HEK293 (cell line): ENCODE data around the gene COL17A1.

ENCODE experiments used
- TCF7L2 ChIP-seq: IDR thresholded peaks from 2 replicates; pipeline ENCODE4 v1.6.1; 2011; ENCODE audit warnings: low read depth, mild to moderate bottlenecking, inconsistent platforms, low read length, moderate library complexity, borderline replicate concordance
- ZNF16 ChIP-seq: fragments of 450-650 bp; formaldehyde crosslinking; IDR thresholded peaks from 2 replicates; pipeline ENCODE4 v1.5.1; 2016; ENCODE audit warnings: low read depth, missing biosample characterization, missing genetic modification characterization
- ZNF311 ChIP-seq: fragments of 450-650 bp; formaldehyde crosslinking; IDR thresholded peaks from 2 replicates; pipeline ENCODE4 v1.5.1; 2017; ENCODE audit warnings: missing biosample characterization, missing genetic modification characterization, borderline replicate concordance
- ZNF510 ChIP-seq: fragments of 450-650 bp; formaldehyde crosslinking; IDR thresholded peaks from 2 replicates; pipeline ENCODE4 v1.5.1; 2018; ENCODE audit warnings: mild to moderate bottlenecking, missing genetic modification characterization, missing biosample characterization; ENCODE audit not compliant: insufficient replicate concordance
- ZNF677 ChIP-seq: fragments of 450-650 bp; IDR thresholded peaks from 2 replicates; pipeline ENCODE4 v1.5.0; 2018; ENCODE audit warnings: missing biosample characterization, mild to moderate bottlenecking, missing genetic modification characterization, moderate library complexity
- ZNF785 ChIP-seq: fragments of 450-650 bp; formaldehyde crosslinking; IDR thresholded peaks from 2 replicates; pipeline ENCODE4 v1.5.1; 2016; ENCODE audit warnings: missing biosample characterization, missing genetic modification characterization
- TF ChIP-seq, protein P1 (sequence below): fragments of 450-650 bp; formaldehyde crosslinking; IDR thresholded peaks from 2 replicates; pipeline ENCODE4 v1.5.1; 2016; ENCODE audit warnings: missing biosample characterization, missing genetic modification characterization
- TF ChIP-seq, protein P2 (sequence below): fragments of 450-650 bp; formaldehyde crosslinking; IDR thresholded peaks from 2 replicates; pipeline ENCODE4 v1.5.1; 2016; ENCODE audit warnings: missing biosample characterization, missing genetic modification characterization

- TF ChIP-seq ZNF311 (tag by site-specific recombination) (no peak), ZNF16 (tag by site-specific recombination) (no peak), TCF7L2 (no peak), ZNF785 (tag by site-specific recombination) (no peak), ZNF677 (tag by site-specific recombination) (no peak), ZNF510 (tag by site-specific recombination) (no peak)
- TF ChIP-seq, protein P1, sequence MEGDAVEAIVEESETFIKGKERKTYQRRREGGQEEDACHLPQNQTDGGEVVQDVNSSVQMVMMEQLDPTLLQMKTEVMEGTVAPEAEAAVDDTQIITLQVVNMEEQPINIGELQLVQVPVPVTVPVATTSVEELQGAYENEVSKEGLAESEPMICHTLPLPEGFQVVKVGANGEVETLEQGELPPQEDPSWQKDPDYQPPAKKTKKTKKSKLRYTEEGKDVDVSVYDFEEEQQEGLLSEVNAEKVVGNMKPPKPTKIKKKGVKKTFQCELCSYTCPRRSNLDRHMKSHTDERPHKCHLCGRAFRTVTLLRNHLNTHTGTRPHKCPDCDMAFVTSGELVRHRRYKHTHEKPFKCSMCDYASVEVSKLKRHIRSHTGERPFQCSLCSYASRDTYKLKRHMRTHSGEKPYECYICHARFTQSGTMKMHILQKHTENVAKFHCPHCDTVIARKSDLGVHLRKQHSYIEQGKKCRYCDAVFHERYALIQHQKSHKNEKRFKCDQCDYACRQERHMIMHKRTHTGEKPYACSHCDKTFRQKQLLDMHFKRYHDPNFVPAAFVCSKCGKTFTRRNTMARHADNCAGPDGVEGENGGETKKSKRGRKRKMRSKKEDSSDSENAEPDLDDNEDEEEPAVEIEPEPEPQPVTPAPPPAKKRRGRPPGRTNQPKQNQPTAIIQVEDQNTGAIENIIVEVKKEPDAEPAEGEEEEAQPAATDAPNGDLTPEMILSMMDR (tag by site-specific recombination), result no peak
- TF ChIP-seq, protein P2, sequence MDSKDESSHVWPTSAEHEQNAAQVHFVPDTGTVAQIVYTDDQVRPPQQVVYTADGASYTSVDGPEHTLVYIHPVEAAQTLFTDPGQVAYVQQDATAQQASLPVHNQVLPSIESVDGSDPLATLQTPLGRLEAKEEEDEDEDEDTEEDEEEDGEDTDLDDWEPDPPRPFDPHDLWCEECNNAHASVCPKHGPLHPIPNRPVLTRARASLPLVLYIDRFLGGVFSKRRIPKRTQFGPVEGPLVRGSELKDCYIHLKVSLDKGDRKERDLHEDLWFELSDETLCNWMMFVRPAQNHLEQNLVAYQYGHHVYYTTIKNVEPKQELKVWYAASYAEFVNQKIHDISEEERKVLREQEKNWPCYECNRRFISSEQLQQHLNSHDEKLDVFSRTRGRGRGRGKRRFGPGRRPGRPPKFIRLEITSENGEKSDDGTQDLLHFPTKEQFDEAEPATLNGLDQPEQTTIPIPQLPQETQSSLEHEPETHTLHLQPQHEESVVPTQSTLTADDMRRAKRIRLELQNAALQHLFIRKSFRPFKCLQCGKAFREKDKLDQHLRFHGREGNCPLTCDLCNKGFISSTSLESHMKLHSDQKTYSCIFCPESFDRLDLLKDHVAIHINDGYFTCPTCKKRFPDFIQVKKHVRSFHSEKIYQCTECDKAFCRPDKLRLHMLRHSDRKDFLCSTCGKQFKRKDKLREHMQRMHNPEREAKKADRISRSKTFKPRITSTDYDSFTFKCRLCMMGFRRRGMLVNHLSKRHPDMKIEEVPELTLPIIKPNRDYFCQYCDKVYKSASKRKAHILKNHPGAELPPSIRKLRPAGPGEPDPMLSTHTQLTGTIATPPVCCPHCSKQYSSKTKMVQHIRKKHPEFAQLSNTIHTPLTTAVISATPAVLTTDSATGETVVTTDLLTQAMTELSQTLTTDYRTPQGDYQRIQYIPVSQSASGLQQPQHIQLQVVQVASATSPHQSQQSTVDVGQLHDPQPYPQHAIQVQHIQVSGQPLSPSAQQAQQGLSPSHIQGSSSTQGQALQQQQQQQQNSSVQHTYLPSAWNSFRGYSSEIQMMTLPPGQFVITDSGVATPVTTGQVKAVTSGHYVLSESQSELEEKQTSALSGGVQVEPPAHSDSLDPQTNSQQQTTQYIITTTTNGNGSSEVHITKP, result no peak
These were observed 2.6 kb upstream of the COL17A1 start for GRCh38 chr10:104088239-104088638.
